Activated CD4-positive, CD25-positive, alpha-beta regulatory T cell treated with anti-CD3 and anti-CD28 coated beads, Interleukin-2, amount 50 U/mL, for 72 hours (primary cell): ENCODE measurements around the gene ADAT3.
"Not testable (repeated sequence)": the region's sequence is repeated elsewhere in the genome, so short reads cannot be mapped to it uniquely, and the experiment has no call there.

ENCODE experiments used
- DNase-seq: peaks from one replicate; pipeline ENCODE4 v3.0.0; 2021

ADAT3 gene

GRCh38 chr19:1884719-1885334, 20.4 kb upstream of the ADAT3 start:
- no peak for DNase-seq

- DNase-seq = peak; percentile 96
Measured at GRCh38 chr19:1885398-1886119, 19.6 kb upstream of the ADAT3 start, which contains the start of gene ABHD17A. Gene ABHD17A (minus strand): TSS chr19:1885496. CDS start chr19:1881566, 3,930 bp downstream.

DNA sequence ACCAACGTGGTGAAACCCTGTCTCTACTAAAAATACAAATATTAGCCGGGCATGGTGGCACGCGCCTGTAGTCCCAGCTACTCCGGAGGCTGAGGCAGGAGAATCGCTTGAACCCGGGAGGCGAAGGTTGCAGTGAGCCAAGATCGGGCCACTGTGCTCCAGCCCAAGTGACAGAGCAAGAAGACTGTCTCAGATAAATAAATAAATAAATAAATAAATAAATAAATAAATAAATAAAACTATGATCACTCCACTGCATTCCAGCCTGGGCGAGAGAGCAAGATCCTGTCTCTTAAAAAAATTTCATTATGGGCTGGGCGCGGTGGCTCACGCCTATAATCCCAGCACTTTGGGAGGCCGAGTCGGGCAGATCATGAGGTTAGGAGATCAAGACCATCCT, 18.8 kb upstream of the ADAT3 start:
- DNase-seq = not testable (repeated sequence)

GRCh38 chr19:1888385-1888784, 16.8 kb upstream of the ADAT3 start:
- no peak for DNase-seq

- DNase-seq = no peak
Measured at GRCh38 chr19:1889907-1890306, 15.3 kb upstream of the ADAT3 start.

GRCh38 chr19:1893791-1894190, 11.4 kb upstream of the ADAT3 start:
- no peak for DNase-seq

DNA sequence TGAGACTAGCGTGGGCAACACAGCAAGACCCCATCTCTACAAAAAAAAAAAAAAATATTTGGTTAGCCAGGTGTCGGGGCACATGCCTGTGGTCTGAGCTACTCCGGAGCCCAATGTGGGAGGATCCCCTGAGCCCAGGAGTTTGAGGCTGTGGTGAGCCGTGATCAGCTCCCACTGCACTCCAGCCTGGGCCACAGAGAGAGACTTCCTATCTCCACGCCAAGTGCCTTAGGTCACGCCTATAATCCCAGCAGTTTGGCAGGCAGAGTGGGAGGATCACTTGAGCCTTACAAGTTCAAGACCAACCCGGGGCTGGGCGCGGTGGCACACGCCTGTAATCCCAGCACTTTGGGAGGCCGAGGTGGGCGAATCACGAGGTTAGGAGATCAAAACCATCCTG, 8.7 kb upstream of the ADAT3 start:
- no peak for DNase-seq

GRCh38 chr19:1901940-1902404, 3.2 kb upstream of the ADAT3 start:
- no peak for DNase-seq

DNA sequence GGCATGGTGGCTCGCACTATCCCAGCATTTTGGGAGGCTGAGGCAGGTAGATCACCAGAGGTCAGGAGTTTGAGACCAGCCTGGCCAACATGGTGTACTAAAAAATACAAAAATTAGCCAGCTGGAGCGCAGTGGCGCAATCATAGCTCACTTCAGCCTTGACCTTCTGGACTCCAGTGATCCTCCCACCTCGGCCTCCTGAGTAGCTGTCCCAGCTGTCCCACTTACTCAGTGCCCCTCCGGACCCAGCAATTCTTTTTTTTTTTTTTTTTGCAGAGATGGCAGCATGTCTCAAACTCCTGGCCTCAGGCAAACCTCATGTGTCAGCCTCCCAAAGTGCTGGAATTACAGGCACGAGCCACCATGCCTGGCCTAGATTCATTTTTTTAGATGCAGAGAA, 2.3 kb upstream of the ADAT3 start:
- DNase-seq = no peak

DNA sequence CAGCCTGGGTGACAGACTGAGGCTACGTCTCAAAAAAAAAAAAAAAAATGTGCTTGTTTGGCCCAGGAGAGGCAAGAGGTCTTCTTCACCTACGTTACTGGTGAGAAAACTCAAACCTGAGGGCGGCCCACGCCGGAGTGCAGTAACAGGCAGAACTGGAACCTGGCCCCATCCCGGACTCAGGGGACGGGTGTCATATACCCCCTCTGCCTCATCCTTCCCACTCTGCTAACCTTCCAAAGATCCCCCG, 414 bp upstream of the ADAT3 start:
- no peak for DNase-seq

DNA sequence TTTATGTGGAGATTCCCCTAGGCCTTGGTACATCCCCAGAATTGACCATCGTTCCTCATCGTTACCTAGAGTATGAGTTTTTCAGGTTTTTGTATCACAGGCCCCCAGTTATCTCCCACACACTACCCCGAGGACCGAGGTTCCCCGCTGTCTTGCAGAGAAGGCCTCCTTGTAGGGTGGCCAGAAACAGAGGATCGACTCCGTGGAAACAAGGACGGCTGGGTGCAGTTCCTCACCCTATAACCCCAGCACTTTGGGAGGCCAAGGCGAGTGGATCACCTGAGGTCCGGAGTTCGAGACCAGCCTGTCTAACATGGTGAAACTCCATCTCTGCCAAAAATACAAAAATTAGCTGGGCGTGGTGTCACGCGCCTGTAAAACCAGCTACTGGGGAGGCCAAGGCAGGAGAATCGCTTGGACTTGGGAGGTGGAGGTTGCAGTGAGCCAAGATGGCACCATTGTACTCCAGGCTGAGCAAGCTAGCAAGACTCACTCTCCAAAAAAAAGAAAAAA, 720 bp downstream of the ADAT3 start:
- no peak for DNase-seq

DNA sequence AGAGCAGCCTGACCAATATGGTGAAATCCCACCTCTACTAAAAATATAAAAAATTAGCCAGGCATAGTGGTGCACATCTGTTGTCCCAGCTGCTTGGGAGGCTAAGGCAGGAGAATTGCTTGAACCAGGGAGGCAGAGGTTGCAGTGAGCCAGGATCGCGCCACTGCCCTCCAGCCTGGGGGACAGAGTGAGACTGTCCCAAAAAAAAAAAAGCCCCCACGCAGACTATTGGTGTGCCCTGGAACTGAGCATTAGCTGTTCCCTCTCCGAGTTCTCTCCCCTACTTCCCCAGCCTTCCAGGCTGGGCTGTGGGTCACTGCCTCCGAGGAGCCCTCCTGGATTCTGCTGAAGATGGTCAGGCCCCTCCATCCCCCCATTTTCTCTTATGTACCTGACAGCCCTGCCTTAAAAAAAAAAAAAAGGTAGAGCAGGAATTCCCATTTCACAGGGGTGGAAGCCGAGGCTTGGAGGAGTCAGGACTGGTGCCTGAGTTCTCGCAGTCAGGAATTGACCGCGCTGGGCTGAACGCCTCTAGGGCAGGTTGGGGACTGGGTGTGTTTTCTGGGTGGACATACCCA, 1.9 kb downstream of the ADAT3 start:
- DNase-seq = no peak

DNA sequence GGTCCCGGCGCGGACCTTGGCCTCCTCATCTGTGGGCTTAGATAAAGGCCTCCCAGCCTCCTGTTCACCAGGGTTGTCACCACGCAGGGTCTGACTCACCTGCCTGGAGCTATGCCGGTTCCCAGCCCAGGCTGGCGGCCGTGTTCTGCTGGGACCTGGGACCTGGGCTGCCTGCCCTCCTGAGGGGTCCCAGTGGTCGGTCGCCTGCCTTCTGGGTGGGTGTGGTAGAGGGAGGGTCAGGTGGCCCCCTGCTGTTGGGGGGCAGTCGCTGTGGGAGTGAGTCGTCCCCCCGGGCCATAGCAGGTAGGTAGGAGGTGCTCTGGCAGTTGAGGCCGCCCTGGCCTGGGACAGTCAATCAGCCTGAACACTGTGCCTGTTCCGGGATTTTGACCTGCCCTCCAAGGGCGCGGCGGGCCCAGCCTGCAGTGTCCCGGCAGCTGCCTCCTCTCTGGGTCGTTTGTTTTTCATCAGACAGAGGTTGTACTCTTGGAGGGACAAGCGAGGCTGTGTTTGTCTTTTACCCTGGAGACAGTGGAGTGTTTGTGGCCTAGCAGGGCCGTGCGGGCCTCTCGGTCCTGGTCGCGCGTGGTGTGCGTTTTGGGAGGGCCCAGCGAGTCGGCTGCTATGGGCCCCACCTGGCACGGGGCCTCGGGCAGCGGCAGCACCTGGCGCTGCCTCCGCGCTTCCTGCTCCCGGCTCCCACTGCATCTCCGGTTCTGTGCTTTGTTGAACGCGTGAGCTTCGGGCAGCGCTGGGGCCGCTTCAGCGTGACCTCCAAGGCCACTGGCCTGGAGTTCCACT, 2.6 kb downstream of the ADAT3 start:
- no peak for DNase-seq

DNA sequence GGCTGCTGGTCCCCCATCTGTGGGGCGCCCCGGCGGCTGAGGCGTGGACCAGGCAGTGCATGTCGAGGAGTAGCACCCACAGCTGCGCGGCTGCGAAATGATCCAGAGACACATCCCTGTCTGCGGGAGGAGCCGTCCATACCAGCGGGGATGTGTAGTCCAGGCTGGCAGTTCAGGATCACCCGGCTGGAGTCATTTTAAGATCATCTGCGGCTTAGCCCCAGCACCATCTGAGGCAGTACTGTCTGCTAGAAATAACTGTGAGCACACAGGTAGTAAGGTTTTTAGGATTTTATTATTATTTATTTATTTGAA, 3.1 kb downstream of the ADAT3 start:
- no peak for DNase-seq

- no peak for DNase-seq
Measured at GRCh38 chr19:1909761-1910080, 4.5 kb downstream of the ADAT3 start.

GRCh38 chr19:1910177-1910576, 5.0 kb downstream of the ADAT3 start:
- no peak for DNase-seq

DNA sequence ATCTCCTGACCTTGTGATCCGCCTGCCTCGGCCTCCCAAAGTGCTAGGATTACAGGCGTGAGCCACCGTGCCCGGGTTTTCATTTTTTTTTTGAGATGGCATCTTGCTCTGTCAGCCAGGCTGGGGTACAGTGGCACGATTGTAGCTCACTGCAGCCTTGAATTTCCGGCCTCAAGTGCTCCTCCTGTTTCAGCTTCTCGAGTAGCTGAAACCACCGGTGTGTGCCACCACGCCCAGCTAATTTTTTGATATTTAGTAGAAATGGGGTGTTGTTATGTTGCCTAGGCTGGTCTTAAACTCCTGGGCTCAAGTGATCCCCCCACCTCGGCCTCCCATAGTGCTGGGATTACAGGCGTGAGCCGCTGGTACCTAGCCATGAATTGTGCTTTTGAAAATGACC, 5.9 kb downstream of the ADAT3 start:
- no peak for DNase-seq

- DNase-seq = no peak
Measured at GRCh38 chr19:1911995-1912394, 6.8 kb downstream of the ADAT3 start.

GRCh38 chr19:1912760-1913505, 7.7 kb downstream of the ADAT3 start:
- DNase-seq = no peak

GRCh38 chr19:1913781-1914577, 8.8 kb downstream of the ADAT3 start:
- no peak for DNase-seq

DNA sequence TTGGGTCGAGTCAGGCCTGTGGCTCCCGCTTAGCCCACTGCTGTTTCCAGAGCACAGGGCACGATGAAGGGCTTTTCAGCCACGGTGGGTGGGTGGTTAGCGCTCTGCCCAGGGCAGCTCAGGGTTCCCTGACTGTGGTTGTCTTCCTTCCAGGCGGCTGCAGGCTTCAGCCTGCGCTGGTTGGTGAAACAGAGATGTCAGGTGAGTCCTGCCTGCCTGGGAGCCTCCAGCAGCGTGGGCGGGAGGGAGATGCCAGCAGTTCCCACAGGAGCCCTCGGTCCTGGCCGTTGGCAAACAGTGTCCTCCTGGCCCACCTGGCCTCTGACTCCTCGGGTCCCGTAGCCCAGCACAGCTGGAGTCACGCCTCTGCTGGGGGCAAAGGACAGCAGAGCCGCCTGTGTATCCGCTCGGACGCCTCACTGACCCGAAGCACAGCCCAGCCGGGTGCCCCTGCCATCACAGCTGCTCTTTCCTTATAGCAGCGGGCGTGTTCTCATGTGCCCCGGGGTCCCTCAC, 9.7 kb downstream of the ADAT3 start:
- no peak for DNase-seq

DNA sequence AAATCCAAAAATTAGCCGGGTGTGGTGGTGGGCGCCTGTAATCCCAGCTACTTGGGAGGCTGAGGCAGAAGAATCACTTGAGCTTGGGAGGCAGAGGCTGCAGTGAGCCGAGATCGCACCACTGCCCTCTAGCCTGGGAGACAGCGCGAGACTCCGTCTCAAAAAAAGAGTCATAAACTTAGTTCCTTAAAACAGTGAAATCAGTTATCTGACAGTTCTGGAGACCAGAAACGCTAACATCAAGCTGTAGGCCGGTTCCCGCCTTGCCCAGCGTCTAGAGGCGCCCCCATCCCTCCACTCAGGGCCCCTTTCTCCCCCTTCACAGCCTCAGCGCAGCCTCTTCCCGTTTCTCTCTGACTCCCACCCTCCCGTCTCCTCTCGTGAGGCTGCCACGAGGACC, 11.9 kb downstream of the ADAT3 start:
- no peak for DNase-seq
